Aorta (tissue), 5 donors: ENCODE measurements around the gene UCK2. TPM values are rescaled to one million over a fixed set of nuclear protein-coding genes. Genes with fewer than 3 reads are reported as not detected.

ENCODE experiments used
- ATAC-seq: fragments of 200-7000 bp; cut with Tn5 transposase; one replicate; pipeline ENCODE4 v1.9.1; 2022; ENCODE audit warnings: moderate library complexity; ENCODE audit not compliant: low FRiP score
- DNase-seq, 2 donors: peaks; one replicate each; pipeline ENCODE4 v3.0.0-alpha.2; 2020
- H3K27ac ChIP-seq, 2 donors: one replicate each; pipeline ENCODE4 v1.5.1; 2013; ENCODE audit warnings: low read length in 2 of 2, mild to moderate bottlenecking in 2 of 2, moderate library complexity in 2 of 2, control low read depth in 1 of 2, inconsistent platforms in 1 of 2, low read depth in 1 of 2
- H3K27me3 ChIP-seq, 2 donors: one replicate each; pipeline ENCODE4 v1.6.1; 2013; ENCODE audit warnings: control low read depth in 1 of 2, low read length in 1 of 2, mild to moderate bottlenecking in 1 of 2, moderate library complexity in 1 of 2; ENCODE audit not compliant: insufficient read depth in 2 of 2, control insufficient read depth in 1 of 2
- H3K36me3 ChIP-seq, 2 donors: one replicate each; pipeline ENCODE4 v1.6.1; 2013; ENCODE audit warnings: control low read depth in 1 of 2, low read length in 1 of 2, mild to moderate bottlenecking in 1 of 2; ENCODE audit not compliant: insufficient read depth in 2 of 2, control insufficient read depth in 1 of 2
- H3K4me1 ChIP-seq, 2 donors: one replicate each; pipeline ENCODE4 v1.6.1; 2013; ENCODE audit warnings: low read length in 2 of 2, control low read depth in 1 of 2, mild to moderate bottlenecking in 1 of 2, moderate library complexity in 1 of 2; ENCODE audit not compliant: insufficient read depth in 2 of 2, control insufficient read depth in 1 of 2
- H3K4me3 ChIP-seq, 2 donors: one replicate each; pipeline ENCODE4 v1.5.1; 2013; ENCODE audit warnings: low read length in 2 of 2, control low read depth in 1 of 2, mild to moderate bottlenecking in 1 of 2
- H3K9me3 ChIP-seq: one replicate; pipeline ENCODE4 v1.6.1; 2013; ENCODE audit warnings: mild to moderate bottlenecking, low read length; ENCODE audit not compliant: control insufficient read depth
- WGBS, 2 donors: extraction: QIAGEN DNeasy Blood & Tissue Kit; methylation state at CpG; one replicate each; pipeline ENCODE4 v1.1.7; 2013; 5-methylcytosine and 5-hydroxymethylcytosine counted together
- intact Hi-C, 2 donors: fragments of 100-400 bp; cut with DNase I; formaldehyde crosslinking; loops; one replicate each; pipeline versions ENCODE4 v1.14.2 to v1.15.0; 2022
- polyA plus RNA-seq, 2 donors: library from polyadenylated mRNA; stranded (reverse); fragments of 200-250 nt; gene quantifications; one replicate each; pipeline ENCODE4 v1.2.3, GENCODE V29; 2013
- total RNA-seq, 2 donors: library from RNA; stranded (reverse); fragmentation: NEBNext Ultra II Directional; extraction: Animal tissue kit (Norgen Biotek cat#: 25700); gene quantifications; one replicate each; pipeline ENCODE4 v1.2.1, GENCODE V29; 2021
- donor health status: healthy with polysubstance abuse.
- donor health status: Bipolar disorder and iron deficiency.
- donor health status: DM: no; HTN: no; CAD: no.
- donor health status: DM: no; HTN: no; CAD: no.
- donor health status: DM: yes; HTN: yes; CAD: no.

UCK2 gene
- total and polyA plus RNA-seq, 4 donors: 7.2 to 31.1 (median 19.9) TPM

DNA sequence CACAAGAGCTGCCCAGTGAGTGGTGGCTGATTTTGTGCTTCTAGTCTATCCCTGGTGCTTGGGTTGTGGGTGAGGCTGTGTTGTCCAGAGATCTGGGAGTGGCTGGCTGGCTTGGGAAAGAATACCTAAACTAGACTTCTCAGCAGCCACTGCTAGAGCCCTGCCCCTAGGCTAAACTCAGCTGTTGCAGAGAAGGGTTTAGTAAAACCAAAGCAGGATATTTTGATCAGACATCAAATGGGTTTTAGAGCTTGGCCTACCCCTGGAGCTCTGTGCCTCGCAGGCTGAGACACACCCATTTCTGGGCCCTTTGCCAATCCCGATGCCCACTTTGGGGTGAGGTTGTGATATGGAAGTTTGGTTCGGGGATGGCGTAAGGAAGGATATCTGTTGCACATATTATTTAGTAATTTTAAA lies 88.5 kb downstream of the UCK2 start:
- H3K4me1 ChIP-seq: no peaks in the 10 kb centered on the region
- WGBS, 2 donors: 47 to 54% methylated on average over 4 of the region's 4 CpGs
- DNase-seq (no peak), ATAC-seq (no peak)
- H3K4me3 ChIP-seq: no peak overlapping the region
- intact Hi-C loops: loop anchor here (2.0 to 10.0 kb wide), 2 partner anchors 315 to 521 kb away; no protein-coding TSS in a partner anchor
- no peaks in the 10 kb centered on the region for H3K27me3 ChIP-seq
- no peaks in the 10 kb centered on the region for H3K9me3 ChIP-seq
- no peak overlapping the region for H3K27ac ChIP-seq
- no peaks in the 10 kb centered on the region for H3K36me3 ChIP-seq

DNA sequence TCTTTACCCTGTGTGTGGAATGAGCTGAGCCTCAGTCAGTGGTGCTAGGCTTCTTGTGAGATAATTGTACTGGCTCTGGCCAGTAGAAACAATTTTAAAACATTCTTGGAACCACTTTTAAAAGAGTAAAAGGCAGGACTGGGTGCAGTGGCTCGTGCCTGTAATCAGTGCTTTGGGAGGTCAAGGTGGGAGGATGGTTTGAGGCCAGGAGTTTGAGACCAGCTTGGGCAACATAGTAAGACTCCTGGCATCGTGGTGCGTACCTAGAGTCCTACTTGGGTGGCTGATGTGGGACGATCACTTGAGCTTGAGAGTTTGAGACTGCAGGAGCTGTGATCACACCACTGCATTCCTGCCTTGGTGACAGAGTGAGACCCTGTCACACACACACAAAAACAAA lies 89.8 kb downstream of the UCK2 start:
- no peak overlapping the region for H3K4me3 ChIP-seq
- H3K9me3 ChIP-seq: no peaks in the 10 kb centered on the region
- WGBS, 2 donors: 77 to 80% methylated on average over 4 of the region's 4 CpGs
- no peaks in the 10 kb centered on the region for H3K36me3 ChIP-seq
- no peaks in the 10 kb centered on the region for H3K27me3 ChIP-seq
- intact Hi-C loops: loop anchor here (10.0 kb wide), 1 partner anchor 522 kb away; no protein-coding TSS in a partner anchor
- ATAC-seq (no peak), DNase-seq (no peak)
- H3K4me1 ChIP-seq: no peaks in the 10 kb centered on the region
- H3K27ac ChIP-seq: no peak overlapping the region

DNA sequence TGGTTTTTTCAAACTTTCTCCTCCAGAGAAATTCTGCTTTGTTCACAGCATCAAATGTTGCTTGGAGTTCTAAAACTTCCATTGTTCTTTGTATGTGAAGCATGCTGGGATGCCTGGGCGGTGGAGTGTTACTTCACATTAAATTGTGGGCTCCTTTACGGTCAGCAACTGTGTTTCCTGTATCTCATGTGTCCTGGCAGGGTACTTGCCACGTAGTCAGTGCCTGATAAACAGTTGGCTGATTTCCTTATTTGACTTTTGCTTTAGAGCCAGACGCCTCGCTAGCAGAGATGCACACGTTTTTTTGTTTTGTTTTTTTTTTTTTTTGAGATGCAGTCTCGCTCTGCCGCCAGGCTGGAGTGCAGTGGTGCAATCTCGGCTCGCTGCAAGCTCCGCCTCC lies 96.7 kb downstream of the UCK2 start:
- DNase-seq (no peak), ATAC-seq (no peak)
- no peak overlapping the region for H3K4me3 ChIP-seq
- H3K9me3 ChIP-seq: no peaks in the 10 kb centered on the region
- no peaks in the 10 kb centered on the region for H3K36me3 ChIP-seq
- H3K27ac ChIP-seq: no peak overlapping the region
- intact Hi-C loops: no loop called here
- H3K27me3 ChIP-seq: peaks cover 0 to 3% of the 10 kb centered on the region in 2 donors
- 52 to 55% methylated on average over 11 of the region's 11 CpGs for WGBS, 2 donors
- no peaks in the 10 kb centered on the region for H3K4me1 ChIP-seq

DNA sequence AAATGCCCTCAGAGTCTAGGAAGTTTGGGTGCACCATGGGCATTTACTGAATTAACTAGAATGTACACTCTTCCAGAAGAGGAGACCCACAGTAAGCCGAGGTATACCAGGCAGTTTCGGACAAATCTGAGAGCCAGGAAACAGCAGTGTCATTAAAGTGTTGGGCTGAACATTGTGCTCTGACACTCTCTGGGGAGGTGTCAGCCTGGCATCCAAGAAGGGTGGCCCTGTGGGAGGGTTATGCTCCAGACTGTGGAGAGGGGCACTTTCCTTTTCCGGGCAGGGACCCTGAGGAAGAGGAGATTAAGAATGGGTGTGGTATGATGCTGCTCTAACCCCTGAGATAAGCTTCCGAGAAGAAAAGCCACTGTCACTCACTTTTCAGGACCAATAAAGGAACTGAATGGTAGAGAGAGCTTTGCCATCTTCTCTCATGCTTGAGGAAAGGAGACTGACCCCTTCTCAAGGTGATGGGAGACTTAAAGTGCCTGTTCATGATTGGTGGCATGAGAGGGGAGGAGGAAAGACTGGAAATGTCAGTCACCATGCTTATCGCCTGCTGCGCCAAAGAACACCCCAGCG lies 98.2 kb downstream of the UCK2 start:
- peaks cover 0 to 3% of the 10 kb centered on the region in 2 donors for H3K27me3 ChIP-seq
- 61 to 68% methylated on average over 7 of the region's 7 CpGs for WGBS, 2 donors
- ATAC-seq: no peak
- no peaks in the 10 kb centered on the region for H3K4me1 ChIP-seq
- H3K36me3 ChIP-seq: no peaks in the 10 kb centered on the region
- DNase-seq: no peak
- H3K9me3 ChIP-seq: no peaks in the 10 kb centered on the region
- intact Hi-C loops: loop anchor here (2.0 to 5.0 kb wide), 2 partner anchors 552 to 555 kb away; no protein-coding TSS in a partner anchor
- no peak overlapping the region for H3K4me3 ChIP-seq
- no peak overlapping the region for H3K27ac ChIP-seq

DNA sequence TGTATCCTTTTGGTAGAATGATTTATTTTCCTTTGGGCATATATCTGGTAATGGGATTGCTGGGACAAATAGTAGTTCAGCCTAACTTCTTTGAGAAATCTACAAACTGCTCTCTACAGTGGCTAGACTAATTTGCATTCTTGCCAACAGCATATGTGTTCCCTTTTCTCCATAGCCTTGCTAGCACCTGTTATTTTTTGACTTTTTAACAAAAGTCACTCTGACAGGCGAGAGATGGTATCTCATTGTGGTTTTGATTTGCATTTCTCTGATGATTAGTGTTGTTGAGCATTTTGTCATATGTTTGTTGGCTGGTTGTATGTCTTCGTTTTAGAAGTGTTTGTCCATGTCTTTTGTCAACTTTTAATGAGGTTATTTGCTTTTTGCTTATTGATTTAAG lies 99.8 kb downstream of the UCK2 start:
- intact Hi-C loops: loop anchor here (2.0 to 5.0 kb wide), 2 partner anchors 550 to 554 kb away; no protein-coding TSS in a partner anchor
- no peaks in the 10 kb centered on the region for H3K4me1 ChIP-seq
- ATAC-seq (no peak), DNase-seq (no peak)
- peaks cover 0 to 3% of the 10 kb centered on the region in 2 donors for H3K27me3 ChIP-seq
- no peak overlapping the region for H3K4me3 ChIP-seq
- 36 to 41% methylated on average over 2 of the region's 2 CpGs for whole genome bisulfite sequencing, 2 donors
- H3K36me3 ChIP-seq: no peaks in the 10 kb centered on the region
- no peaks in the 10 kb centered on the region for H3K9me3 ChIP-seq
- no peak overlapping the region for H3K27ac ChIP-seq

DNA sequence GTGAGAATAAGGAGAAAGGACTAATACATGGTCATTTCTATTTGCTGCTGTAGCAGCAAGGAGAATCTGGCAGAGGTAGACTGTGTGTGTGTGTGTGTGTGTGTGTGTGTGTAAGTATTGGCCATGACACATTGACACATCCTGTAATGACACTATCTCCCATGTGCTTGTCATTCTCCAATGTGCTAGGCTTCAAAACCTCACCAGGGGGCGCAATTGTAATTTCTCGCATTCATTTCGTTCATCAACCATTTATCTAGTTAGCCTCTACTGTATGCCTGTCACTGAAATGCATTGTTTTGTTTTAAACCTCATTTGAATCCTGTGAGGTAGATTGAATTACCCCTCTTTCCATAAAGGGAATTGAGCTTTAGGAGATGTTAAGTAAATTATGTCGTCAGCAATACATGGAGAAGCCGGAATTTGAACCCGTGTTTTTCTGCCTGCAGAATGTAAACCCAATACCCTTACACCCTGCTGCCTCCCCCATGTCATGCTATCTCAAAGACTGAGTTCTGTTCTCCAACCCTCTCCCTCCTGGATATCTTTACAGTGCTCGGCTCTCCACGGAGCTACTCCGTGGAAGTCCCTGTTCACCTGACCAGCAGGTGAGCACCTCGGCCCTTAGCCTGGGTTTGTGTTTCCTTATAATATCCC lies 100.8 kb downstream of the UCK2 start:
- intact Hi-C loops: loop anchor here in 1 of 2 donors (5.0 kb wide), 1 partner anchor 549 kb away; no protein-coding TSS in a partner anchor
- ATAC-seq: no peak

DNA sequence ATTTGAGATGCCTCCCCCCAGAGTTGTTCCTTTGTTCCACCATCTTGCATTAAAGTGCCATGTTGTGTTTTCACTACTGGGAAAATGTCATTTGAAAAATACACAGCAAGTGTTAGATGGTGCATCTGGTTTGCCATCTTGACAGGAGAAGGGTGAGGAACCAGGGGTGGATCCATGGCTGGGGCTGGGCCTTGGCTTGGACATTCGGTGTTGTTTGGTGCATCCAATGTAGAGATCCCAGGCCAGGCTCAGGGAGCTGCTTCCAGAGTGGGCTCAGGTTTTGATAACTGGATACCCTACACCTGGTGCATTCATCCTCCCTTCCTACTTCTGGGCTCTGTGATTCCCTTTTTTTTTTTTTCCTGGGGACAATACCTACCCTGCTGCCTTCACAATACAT lies 103.5 kb downstream of the UCK2 start:
- 92 to 95% methylated on average over 1 of the region's 1 CpG for WGBS, 2 donors
- no peaks in the 10 kb centered on the region for H3K36me3 ChIP-seq
- H3K4me3 ChIP-seq: no peak overlapping the region
- intact Hi-C loops: no loop called here
- peaks cover 0 to 2% of the 10 kb centered on the region in 2 donors for H3K27me3 ChIP-seq
- no peaks in the 10 kb centered on the region for H3K4me1 ChIP-seq
- no peaks in the 10 kb centered on the region for H3K9me3 ChIP-seq
- DNase-seq (no peak), ATAC-seq (no peak)
- H3K27ac ChIP-seq: no peak overlapping the region

More for the DNA sequence above, 100.8 kb downstream of the UCK2 start:
- peaks cover 0 to 3% of the 10 kb centered on the region in 2 donors for H3K27me3 ChIP-seq
- 66 to 69% methylated on average over 10 of the region's 10 CpGs for WGBS, 2 donors
- no peaks in the 10 kb centered on the region for H3K9me3 ChIP-seq
- H3K4me3 ChIP-seq: no peak overlapping the region
- no peak overlapping the region for H3K27ac ChIP-seq
- H3K36me3 ChIP-seq: no peaks in the 10 kb centered on the region
- no peaks in the 10 kb centered on the region for H3K4me1 ChIP-seq
- DNase-seq: no peak

DNA sequence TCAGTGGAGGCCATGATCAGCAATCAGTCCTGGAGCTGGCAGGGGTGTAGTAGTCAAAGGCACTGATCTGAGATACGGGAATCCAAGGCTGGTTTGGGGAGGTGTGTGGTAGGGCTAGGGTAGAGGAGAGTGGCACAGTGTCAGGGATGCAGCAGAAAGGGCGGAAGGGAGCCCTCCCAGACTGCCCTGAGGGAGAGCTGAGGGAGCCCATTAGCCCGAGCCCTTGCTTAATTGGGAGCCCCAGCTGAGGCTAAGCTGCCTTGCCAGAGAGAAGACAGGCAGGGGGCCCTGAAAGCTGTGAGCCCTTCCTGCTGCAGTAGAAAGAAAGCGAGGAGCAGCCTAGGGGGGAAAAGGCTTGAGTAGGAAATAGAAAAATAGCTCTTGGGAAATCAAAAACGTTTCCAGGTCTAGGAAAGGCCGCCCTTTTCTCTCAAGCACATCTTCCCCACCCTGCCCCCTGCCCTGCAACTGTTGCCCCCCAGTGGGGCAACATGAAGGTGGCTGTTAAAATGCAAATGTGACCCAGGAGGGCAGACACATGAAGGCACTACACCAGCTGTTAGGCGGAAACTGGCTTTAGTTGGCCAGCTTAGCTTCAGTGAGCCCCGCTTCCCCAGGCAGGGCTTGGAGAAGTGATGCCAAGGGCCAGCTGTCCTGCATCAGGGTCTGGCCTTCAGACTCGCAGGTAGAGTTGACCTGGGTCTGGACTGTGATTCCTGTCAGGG lies 106.2 kb downstream of the UCK2 start:
- H3K4me1 ChIP-seq: no peaks in the 10 kb centered on the region
- H3K36me3 ChIP-seq: no peaks in the 10 kb centered on the region
- no peak overlapping the region for H3K27ac ChIP-seq
- intact Hi-C loops: no loop called here
- ATAC-seq (no peak), DNase-seq (no peak)
- 56 to 57% methylated on average over 9 of the region's 9 CpGs for WGBS, 2 donors
- H3K27me3 ChIP-seq: no peaks in the 10 kb centered on the region
- H3K4me3 ChIP-seq: no peak overlapping the region
- no peaks in the 10 kb centered on the region for H3K9me3 ChIP-seq
